OCI-LY1 (cell line): Measurements from ENCODE around the gene FAP.

Source experiments
- H2AFZ ChIP-seq: fragments of 200-600 bp; sonication (generic), shearing (Covaris generic); 2 replicates; pipeline ENCODE4 v1.6.0; 2014; ENCODE audit warnings: antibody characterized with exemption, mild to moderate bottlenecking, low read length
- H3F3A ChIP-seq: fragments of 200-600 bp; sonication (generic), shearing (Covaris generic); 2 replicates; pipeline ENCODE4 v1.6.0; 2014; ENCODE audit warnings: mild to moderate bottlenecking, antibody characterized with exemption, low read length, moderate library complexity; ENCODE audit not compliant: insufficient read depth
- H3K27ac ChIP-seq: fragments of 200-600 bp; sonication (generic); 2 replicates; pipeline ENCODE4 v1.5.1; 2014; ENCODE audit warnings: low read length, mixed run types, mild to moderate bottlenecking, low read depth; ENCODE audit not compliant: poor library complexity, severe bottlenecking
- H3K27me3 ChIP-seq: fragments of 200-600 bp; sonication (generic); 2 replicates; pipeline ENCODE4 v1.6.0; 2014; ENCODE audit warnings: antibody characterized with exemption, mild to moderate bottlenecking, low read length, moderate library complexity; ENCODE audit not compliant: insufficient read depth
- H3K36me3 ChIP-seq: fragments of 200-600 bp; sonication (generic); 2 replicates; pipeline ENCODE4 v1.6.1; 2014; ENCODE audit warnings: mild to moderate bottlenecking, antibody characterized with exemption, low read length, moderate library complexity, mixed read lengths; ENCODE audit not compliant: insufficient read depth
- H3K4me1 ChIP-seq: fragments of 200-600 bp; sonication (generic); 2 replicates; pipeline ENCODE4 v1.5.1; 2014; ENCODE audit warnings: mild to moderate bottlenecking, low read length, moderate library complexity; ENCODE audit not compliant: insufficient read depth, severe bottlenecking
- H3K4me2 ChIP-seq: fragments of 200-600 bp; sonication (generic), shearing (Covaris generic); 2 replicates; pipeline ENCODE4 v1.6.1; 2014; ENCODE audit warnings: low read length
- H3K4me3 ChIP-seq: fragments of 200-600 bp; sonication (generic); 2 replicates; pipeline ENCODE4 v1.5.1; 2014; ENCODE audit warnings: low read length, low read depth, mild to moderate bottlenecking, mixed read lengths; ENCODE audit not compliant: poor library complexity, severe bottlenecking
- H3K79me2 ChIP-seq: fragments of 200-600 bp; shearing (Covaris generic); 2 replicates; pipeline ENCODE4 v1.6.1; 2016; ENCODE audit warnings: mixed run types, low read length, mixed read lengths; ENCODE audit not compliant: insufficient read depth
- H3K9ac ChIP-seq: fragments of 200-600 bp; sonication (generic), shearing (Covaris generic); 2 replicates; pipeline ENCODE4 v1.6.1; 2014; ENCODE audit warnings: mild to moderate bottlenecking, low read length, mixed read lengths
- H3K9me2 ChIP-seq: fragments of 200-600 bp; sonication (generic), shearing (Covaris generic); 2 replicates; pipeline ENCODE4 v1.6.1; 2014; ENCODE audit warnings: low read depth, mild to moderate bottlenecking, low read length, mixed read lengths
- H3K9me3 ChIP-seq: fragments of 200-600 bp; shearing (Covaris generic); 2 replicates; pipeline ENCODE4 v1.6.1; 2014; ENCODE audit warnings: low read length, mixed read lengths
- H4K20me1 ChIP-seq: fragments of 200-600 bp; sonication (generic), shearing (Covaris generic); 2 replicates; pipeline ENCODE4 v1.6.0; 2016; ENCODE audit warnings: mild to moderate bottlenecking, low read length; ENCODE audit not compliant: insufficient read depth
- EZH2 ChIP-seq: fragments of 200-600 bp; sonication (generic), shearing (Covaris generic); IDR thresholded peaks from 2 replicates; pipeline ENCODE4 v1.8.0; 2017; ENCODE audit warnings: borderline replicate concordance, mixed run types, mild to moderate bottlenecking, antibody characterized with exemption, low read length, moderate library complexity, mixed read lengths
- TF ChIP-seq, protein P1 (sequence below): fragments of 200-600 bp; sonication (generic), shearing (Covaris generic); IDR thresholded peaks from 2 replicates; pipeline ENCODE4 v1.5.1; 2017; ENCODE audit warnings: mild to moderate bottlenecking, antibody characterized with exemption, low read length, moderate library complexity, mixed read lengths

FAP gene

DNA sequence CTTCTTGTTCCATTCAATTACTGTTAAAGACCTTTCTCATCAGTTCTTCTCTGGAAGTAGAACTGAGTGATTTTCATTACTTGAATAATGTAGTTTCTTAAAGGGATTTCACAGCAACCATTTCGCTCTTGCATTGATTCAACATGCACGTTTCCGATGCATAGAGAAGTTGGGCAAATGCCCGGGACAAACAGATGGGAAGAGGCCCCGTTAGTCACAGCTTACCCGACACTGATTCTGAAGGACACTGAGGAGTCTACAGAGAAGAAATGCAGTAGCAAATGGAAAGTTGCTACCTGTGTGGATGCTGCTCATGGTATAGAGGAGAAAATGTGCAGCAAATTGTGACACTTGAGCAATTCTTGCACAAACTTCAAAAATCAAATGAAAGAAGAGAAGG, 58.9 kb downstream of the FAP start:
- Histone ChIP-seq H3K36me3 (no peaks in the 10 kb centered on the region), H4K20me1 (no peaks in the 10 kb centered on the region), H3K4me2 (no peak overlapping the region), H3K27ac (no peak overlapping the region), H3K4me3 (no peak overlapping the region), H2AFZ (no peak overlapping the region), H3K9me3 (no peaks in the 10 kb centered on the region), H3F3A (no peaks in the 10 kb centered on the region), H3K4me1 (no peaks in the 10 kb centered on the region), H3K9me2 (no peaks in the 10 kb centered on the region), H3K79me2 (no peaks in the 10 kb centered on the region), H3K9ac (no peak overlapping the region), H3K27me3 (no peaks in the 10 kb centered on the region)
- TF ChIP-seq, protein P1, sequence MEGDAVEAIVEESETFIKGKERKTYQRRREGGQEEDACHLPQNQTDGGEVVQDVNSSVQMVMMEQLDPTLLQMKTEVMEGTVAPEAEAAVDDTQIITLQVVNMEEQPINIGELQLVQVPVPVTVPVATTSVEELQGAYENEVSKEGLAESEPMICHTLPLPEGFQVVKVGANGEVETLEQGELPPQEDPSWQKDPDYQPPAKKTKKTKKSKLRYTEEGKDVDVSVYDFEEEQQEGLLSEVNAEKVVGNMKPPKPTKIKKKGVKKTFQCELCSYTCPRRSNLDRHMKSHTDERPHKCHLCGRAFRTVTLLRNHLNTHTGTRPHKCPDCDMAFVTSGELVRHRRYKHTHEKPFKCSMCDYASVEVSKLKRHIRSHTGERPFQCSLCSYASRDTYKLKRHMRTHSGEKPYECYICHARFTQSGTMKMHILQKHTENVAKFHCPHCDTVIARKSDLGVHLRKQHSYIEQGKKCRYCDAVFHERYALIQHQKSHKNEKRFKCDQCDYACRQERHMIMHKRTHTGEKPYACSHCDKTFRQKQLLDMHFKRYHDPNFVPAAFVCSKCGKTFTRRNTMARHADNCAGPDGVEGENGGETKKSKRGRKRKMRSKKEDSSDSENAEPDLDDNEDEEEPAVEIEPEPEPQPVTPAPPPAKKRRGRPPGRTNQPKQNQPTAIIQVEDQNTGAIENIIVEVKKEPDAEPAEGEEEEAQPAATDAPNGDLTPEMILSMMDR = no peak
- TF ChIP-seq EZH2 = no peak

DNA sequence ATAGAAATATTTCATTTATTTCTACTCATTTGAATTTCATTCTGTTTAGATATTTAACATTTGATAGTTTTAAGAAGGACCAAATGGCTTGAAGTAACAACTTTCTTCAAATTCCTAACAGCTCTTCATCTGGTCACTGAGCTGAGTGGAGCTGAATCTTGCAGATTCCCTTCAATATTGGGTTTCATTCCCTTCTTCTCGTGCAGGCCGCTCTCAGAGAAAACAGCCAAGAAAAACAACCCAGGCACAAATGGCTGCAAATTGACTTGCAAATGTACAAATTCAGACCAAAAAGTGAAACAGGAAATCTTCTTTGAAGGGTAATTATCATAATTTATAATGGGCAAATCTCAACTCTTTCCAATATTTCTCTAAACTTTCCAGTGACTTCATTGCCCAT, 60.9 kb downstream of the FAP start:
- no peak overlapping the region for H3K9ac ChIP-seq
- H3K4me3 ChIP-seq = no peak overlapping the region
- no peaks in the 10 kb centered on the region for H3K9me2 ChIP-seq
- no peaks in the 10 kb centered on the region for H3K27me3 ChIP-seq
- H3K79me2 ChIP-seq = no peaks in the 10 kb centered on the region
- H3K4me1 ChIP-seq = no peaks in the 10 kb centered on the region
- no peaks in the 10 kb centered on the region for H3K36me3 ChIP-seq
- no peak overlapping the region for H3K27ac ChIP-seq
- no peak overlapping the region for H2AFZ ChIP-seq
- H4K20me1 ChIP-seq = no peaks in the 10 kb centered on the region
- H3K9me3 ChIP-seq = no peaks in the 10 kb centered on the region
- H3K4me2 ChIP-seq = no peak overlapping the region
- TF ChIP-seq EZH2 = no peak
- TF ChIP-seq, protein P1 = no peak
- no peaks in the 10 kb centered on the region for H3F3A ChIP-seq

DNA sequence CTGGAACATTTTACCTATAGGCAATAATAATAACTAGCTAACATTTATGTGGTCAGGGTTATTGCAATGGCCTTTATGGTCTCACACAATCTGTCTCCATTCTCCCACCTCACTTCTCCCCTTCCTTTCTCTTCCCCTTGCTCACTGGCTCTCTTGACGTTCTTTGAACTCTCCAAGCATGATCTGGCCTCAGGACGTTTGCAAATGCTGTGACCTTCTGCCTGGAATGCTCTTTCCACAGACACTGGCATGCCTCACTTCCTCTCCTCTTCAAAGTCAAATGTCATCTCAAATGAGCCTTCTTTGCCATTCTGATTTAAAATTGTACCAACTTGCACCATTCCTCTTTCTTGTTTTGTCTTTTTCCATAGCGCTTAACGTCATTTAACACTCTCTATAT, 65.9 kb downstream of the FAP start:
- no peaks in the 10 kb centered on the region for H3K4me1 ChIP-seq
- no peaks in the 10 kb centered on the region for H3K9me2 ChIP-seq
- no peak for TF ChIP-seq EZH2
- TF ChIP-seq, protein P1 = no peak
- H3K4me3 ChIP-seq = no peak overlapping the region
- no peaks in the 10 kb centered on the region for H3K79me2 ChIP-seq
- no peaks in the 10 kb centered on the region for H3F3A ChIP-seq
- H4K20me1 ChIP-seq = no peaks in the 10 kb centered on the region
- no peaks in the 10 kb centered on the region for H3K27me3 ChIP-seq
- no peak overlapping the region for H3K9ac ChIP-seq
- no peaks in the 10 kb centered on the region for H3K9me3 ChIP-seq
- H3K27ac ChIP-seq = no peak overlapping the region
- no peak overlapping the region for H2AFZ ChIP-seq
- no peaks in the 10 kb centered on the region for H3K36me3 ChIP-seq
- H3K4me2 ChIP-seq = no peak overlapping the region
